Measurements from ENCODE around the gene ACVRL1. TPM values are rescaled to one million over a fixed set of nuclear protein-coding genes. Genes with fewer than 3 reads are reported as not detected.

The ACVRL1 gene
- total RNA-seq, 1 experiment from 2014 or later, result not detected

- H3K4me3 Mint-ChIP-seq (ENCODE audit: low read depth, unreplicated experiment), result no peak overlapping the region
- CTCF ChIA-PET, result no interaction called here
Measured at GRCh38 chr12:51863933-51864832, 43.1 kb upstream of the ACVRL1 start.

GRCh38 chr12:51864833-51865670 is 42.3 kb upstream of the ACVRL1 start:
- peaks cover 53% of the 10 kb centered on the region for H3K27me3 Mint-ChIP-seq (ENCODE audit: unreplicated experiment)
- H3K36me3 Mint-ChIP-seq (ENCODE audit: insufficient read depth, unreplicated experiment), result no peaks in the 10 kb centered on the region
- no peak overlapping the region for H3K4me3 Mint-ChIP-seq (ENCODE audit: low read depth, unreplicated experiment)
- TF ChIP-seq CTCF (IDR thresholded peaks at IDR 0.05; ENCODE audit: unreplicated experiment), result no peak
- DNase-seq, result no peak
- no peaks in the 10 kb centered on the region for H3K4me1 Mint-ChIP-seq (ENCODE audit: low read depth, unreplicated experiment)
- CTCF ChIA-PET, result no interaction called here
- H3K27ac Mint-ChIP-seq (ENCODE audit: unreplicated experiment), result no peak overlapping the region
- H3K9me3 Mint-ChIP-seq (ENCODE audit: low read depth, unreplicated experiment), result no peaks in the 10 kb centered on the region
- intact Hi-C loops (cut with micrococcal nuclease; ENCODE audit: unreplicated experiment), result no loop called here
- no TSS peak for BruUV-seq (replicated peaks)

More at GRCh38 chr12:51863933-51864832, 43.1 kb upstream of the ACVRL1 start:
- no peaks in the 10 kb centered on the region for H3K36me3 Mint-ChIP-seq (ENCODE audit: insufficient read depth, unreplicated experiment)
- H3K27me3 Mint-ChIP-seq (ENCODE audit: unreplicated experiment), result peaks cover 44% of the 10 kb centered on the region
- no peaks in the 10 kb centered on the region for H3K9me3 Mint-ChIP-seq (ENCODE audit: low read depth, unreplicated experiment)
- H3K4me1 Mint-ChIP-seq (ENCODE audit: low read depth, unreplicated experiment), result no peaks in the 10 kb centered on the region
- BruUV-seq (replicated peaks), result no TSS peak
- intact Hi-C loops (cut with micrococcal nuclease; ENCODE audit: unreplicated experiment), result no loop called here
- no peak for DNase-seq
- H3K27ac Mint-ChIP-seq (ENCODE audit: unreplicated experiment), result no peak overlapping the region
- TF ChIP-seq CTCF (IDR thresholded peaks at IDR 0.05; ENCODE audit: unreplicated experiment), result no peak

- CTCF ChIA-PET, result no interaction called here
- no peaks in the 10 kb centered on the region for H3K36me3 Mint-ChIP-seq (ENCODE audit: insufficient read depth, unreplicated experiment)
- no peak for DNase-seq
- H3K4me3 Mint-ChIP-seq (ENCODE audit: low read depth, unreplicated experiment), result no peak overlapping the region
- peaks cover 60% of the 10 kb centered on the region for H3K27me3 Mint-ChIP-seq (ENCODE audit: unreplicated experiment)
- intact Hi-C loops (cut with micrococcal nuclease; ENCODE audit: unreplicated experiment), result no loop called here
- no peaks in the 10 kb centered on the region for H3K4me1 Mint-ChIP-seq (ENCODE audit: low read depth, unreplicated experiment)
- H3K9me3 Mint-ChIP-seq (ENCODE audit: low read depth, unreplicated experiment), result no peaks in the 10 kb centered on the region
- no peak overlapping the region for H3K27ac Mint-ChIP-seq (ENCODE audit: unreplicated experiment)
- TF ChIP-seq CTCF (IDR thresholded peaks at IDR 0.05; ENCODE audit: unreplicated experiment), result no peak
- no TSS peak for BruUV-seq (replicated peaks)
Measured at GRCh38 chr12:51865757-51866270, 41.5 kb upstream of the ACVRL1 start.

- CTCF ChIA-PET, result no interaction called here
- no peak overlapping the region for H3K27ac Mint-ChIP-seq (ENCODE audit: unreplicated experiment)
- no peaks in the 10 kb centered on the region for H3K9me3 Mint-ChIP-seq (ENCODE audit: low read depth, unreplicated experiment)
- H3K36me3 Mint-ChIP-seq (ENCODE audit: insufficient read depth, unreplicated experiment), result no peaks in the 10 kb centered on the region
- no peaks in the 10 kb centered on the region for H3K4me1 Mint-ChIP-seq (ENCODE audit: low read depth, unreplicated experiment)
- H3K4me3 Mint-ChIP-seq (ENCODE audit: low read depth, unreplicated experiment), result no peak overlapping the region
- TF ChIP-seq CTCF (IDR thresholded peaks at IDR 0.05; ENCODE audit: unreplicated experiment), result no peak
- intact Hi-C loops (cut with micrococcal nuclease; ENCODE audit: unreplicated experiment), result no loop called here
- no TSS peak for BruUV-seq (replicated peaks)
- DNase-seq, result no peak
- peaks cover 65% of the 10 kb centered on the region for H3K27me3 Mint-ChIP-seq (ENCODE audit: unreplicated experiment)
Measured at GRCh38 chr12:51866324-51866723, 41.0 kb upstream of the ACVRL1 start.

Measured in Calu3 (cell line).